GM21381 (cell line): ENCODE data around the gene KCNJ6.
"Not testable (repeated sequence)": the region's sequence is repeated elsewhere in the genome, so short reads cannot be mapped to it uniquely, and the experiment has no call there.

Experiments used
- ATAC-seq: cut with Tn5 transposase; IDR thresholded peaks from one replicate; pipeline ENCODE4 v1.9.1; 2021; ENCODE audit warnings: mild to moderate bottlenecking, moderate library complexity; ENCODE audit not compliant: unreplicated experiment

KCNJ6 gene

GRCh38 chr21:37784591-37785318 lies 131.5 kb downstream of the KCNJ6 start:
- ATAC-seq: no peak

GRCh38 chr21:37783016-37783415 lies 133.2 kb downstream of the KCNJ6 start:
- no peak for ATAC-seq

- ATAC-seq: no peak
These were observed 135.0 kb downstream of the KCNJ6 start for GRCh38 chr21:37780991-37781983.

GRCh38 chr21:37771181-37771580 lies 145.1 kb downstream of the KCNJ6 start:
- ATAC-seq: no peak

- ATAC-seq: no peak
These were observed 145.8 kb downstream of the KCNJ6 start for GRCh38 chr21:37770461-37770860.

GRCh38 chr21:37769656-37770055 lies 146.6 kb downstream of the KCNJ6 start:
- no peak for ATAC-seq

- ATAC-seq: no peak
These were observed 148.3 kb downstream of the KCNJ6 start for GRCh38 chr21:37767984-37768383.

GRCh38 chr21:37766129-37766528 lies 150.1 kb downstream of the KCNJ6 start:
- no peak for ATAC-seq

- no peak for ATAC-seq
These were observed 150.9 kb downstream of the KCNJ6 start for GRCh38 chr21:37765221-37765900.

- ATAC-seq: no peak
These were observed 151.6 kb downstream of the KCNJ6 start for GRCh38 chr21:37764691-37765090.

- no peak for ATAC-seq
These were observed 153.0 kb downstream of the KCNJ6 start for GRCh38 chr21:37763298-37763697.

- ATAC-seq: no peak
These were observed 153.7 kb downstream of the KCNJ6 start for GRCh38 chr21:37762606-37763005.

- not testable (repeated sequence) for ATAC-seq
These were observed 154.9 kb downstream of the KCNJ6 start for GRCh38 chr21:37761406-37761805.

GRCh38 chr21:37759777-37760176 lies 156.5 kb downstream of the KCNJ6 start:
- no peak for ATAC-seq

GRCh38 chr21:37758982-37759381 lies 157.3 kb downstream of the KCNJ6 start:
- ATAC-seq: no peak

GRCh38 chr21:37757606-37758376 lies 158.5 kb downstream of the KCNJ6 start:
- ATAC-seq: no peak

- ATAC-seq: no peak
These were observed 163.1 kb downstream of the KCNJ6 start for GRCh38 chr21:37753122-37753599.

- ATAC-seq: no peak
These were observed 164.8 kb downstream of the KCNJ6 start for GRCh38 chr21:37751268-37751975.

GRCh38 chr21:37749132-37749531 lies 167.1 kb downstream of the KCNJ6 start:
- ATAC-seq: no peak

GRCh38 chr21:37748351-37748750 lies 167.9 kb downstream of the KCNJ6 start:
- ATAC-seq: no peak
